OCI-LY7 (cell line): Measurements from ENCODE around the gene MGRN1.

ENCODE experiments used
- EZH2phosphoT487 ChIP-seq: fragments of 200-600 bp; sonication (generic); IDR thresholded peaks from 2 replicates; pipeline ENCODE4 v1.6.1; 2018; ENCODE audit warnings: low read depth, borderline replicate concordance, mild to moderate bottlenecking, mixed run types, antibody characterized with exemption, low read length, moderate library complexity, mixed read lengths
- TF ChIP-seq, protein P1 (sequence below): fragments of 200-600 bp; sonication (generic); conservative IDR thresholded peaks from 2 replicates; pipeline ENCODE4 v1.5.1; 2014; ENCODE audit warnings: mild to moderate bottlenecking, antibody characterized with exemption, low read length, moderate library complexity, mixed read lengths

DNA sequence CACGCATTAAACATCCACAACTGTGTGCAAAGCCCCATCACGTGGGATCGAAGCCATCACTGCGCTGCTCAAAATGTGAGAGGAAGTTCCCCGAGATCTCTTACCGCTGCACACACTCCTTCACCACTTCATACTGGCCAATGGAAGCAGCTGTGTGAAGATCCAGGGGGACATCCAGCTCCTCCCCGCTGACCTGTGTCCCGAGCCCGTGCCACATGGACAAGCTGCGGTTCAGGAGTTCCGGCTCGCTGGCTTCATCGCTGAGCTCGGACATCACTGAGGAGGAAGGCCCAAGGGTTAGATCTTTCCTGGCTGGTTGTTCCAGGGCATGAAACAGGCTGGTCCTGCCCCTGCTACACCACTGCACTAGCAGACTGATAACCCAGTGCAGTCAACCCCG, 105.2 kb downstream of the MGRN1 start:
- TF ChIP-seq, protein P1, sequence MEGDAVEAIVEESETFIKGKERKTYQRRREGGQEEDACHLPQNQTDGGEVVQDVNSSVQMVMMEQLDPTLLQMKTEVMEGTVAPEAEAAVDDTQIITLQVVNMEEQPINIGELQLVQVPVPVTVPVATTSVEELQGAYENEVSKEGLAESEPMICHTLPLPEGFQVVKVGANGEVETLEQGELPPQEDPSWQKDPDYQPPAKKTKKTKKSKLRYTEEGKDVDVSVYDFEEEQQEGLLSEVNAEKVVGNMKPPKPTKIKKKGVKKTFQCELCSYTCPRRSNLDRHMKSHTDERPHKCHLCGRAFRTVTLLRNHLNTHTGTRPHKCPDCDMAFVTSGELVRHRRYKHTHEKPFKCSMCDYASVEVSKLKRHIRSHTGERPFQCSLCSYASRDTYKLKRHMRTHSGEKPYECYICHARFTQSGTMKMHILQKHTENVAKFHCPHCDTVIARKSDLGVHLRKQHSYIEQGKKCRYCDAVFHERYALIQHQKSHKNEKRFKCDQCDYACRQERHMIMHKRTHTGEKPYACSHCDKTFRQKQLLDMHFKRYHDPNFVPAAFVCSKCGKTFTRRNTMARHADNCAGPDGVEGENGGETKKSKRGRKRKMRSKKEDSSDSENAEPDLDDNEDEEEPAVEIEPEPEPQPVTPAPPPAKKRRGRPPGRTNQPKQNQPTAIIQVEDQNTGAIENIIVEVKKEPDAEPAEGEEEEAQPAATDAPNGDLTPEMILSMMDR: no peak
- no peak for TF ChIP-seq EZH2phosphoT487
